SU-DHL-6 (cell line): ENCODE results near the gene CACNA1C.
"Not testable (repeated sequence)": the region's sequence is repeated elsewhere in the genome, so short reads cannot be mapped to it uniquely, and the experiment has no call there.

Experiments used
- EZH2phosphoT487 ChIP-seq: fragments of 200-600 bp; sonication (generic), shearing (Covaris generic); conservative IDR thresholded peaks from 2 replicates; pipeline ENCODE4 v1.6.1; 2018; ENCODE audit warnings: mild to moderate bottlenecking, antibody characterized with exemption, low read length, moderate library complexity, mixed read lengths
- TF ChIP-seq, protein P1 (sequence below): fragments of 200-600 bp; sonication (generic); IDR thresholded peaks from one replicate; pipeline ENCODE4 v1.5.1; 2017; ENCODE audit warnings: antibody characterized with exemption, mild to moderate bottlenecking, low read length, moderate library complexity; ENCODE audit not compliant: insufficient read depth, poor library complexity, severe bottlenecking

DNA sequence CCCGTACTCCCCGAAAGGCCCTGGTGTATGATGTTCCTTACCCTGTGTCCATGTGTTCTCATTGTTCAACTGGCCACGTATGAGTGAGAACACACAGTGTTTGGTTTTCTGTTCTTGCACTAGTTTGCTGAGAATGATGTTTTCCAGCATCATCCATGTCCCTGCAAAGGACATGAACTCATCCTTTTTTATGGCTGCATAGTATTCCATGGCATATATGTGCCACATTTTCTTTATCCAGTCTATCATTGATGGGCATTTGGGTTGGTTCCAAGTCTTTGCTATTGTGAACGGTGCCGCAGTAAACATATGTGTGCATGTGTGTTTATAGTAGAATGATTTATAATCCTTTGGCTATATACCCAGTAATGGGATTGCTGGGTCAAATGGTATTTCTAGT is 49.9 kb downstream of the CACNA1C start:
- TF ChIP-seq, protein P1, sequence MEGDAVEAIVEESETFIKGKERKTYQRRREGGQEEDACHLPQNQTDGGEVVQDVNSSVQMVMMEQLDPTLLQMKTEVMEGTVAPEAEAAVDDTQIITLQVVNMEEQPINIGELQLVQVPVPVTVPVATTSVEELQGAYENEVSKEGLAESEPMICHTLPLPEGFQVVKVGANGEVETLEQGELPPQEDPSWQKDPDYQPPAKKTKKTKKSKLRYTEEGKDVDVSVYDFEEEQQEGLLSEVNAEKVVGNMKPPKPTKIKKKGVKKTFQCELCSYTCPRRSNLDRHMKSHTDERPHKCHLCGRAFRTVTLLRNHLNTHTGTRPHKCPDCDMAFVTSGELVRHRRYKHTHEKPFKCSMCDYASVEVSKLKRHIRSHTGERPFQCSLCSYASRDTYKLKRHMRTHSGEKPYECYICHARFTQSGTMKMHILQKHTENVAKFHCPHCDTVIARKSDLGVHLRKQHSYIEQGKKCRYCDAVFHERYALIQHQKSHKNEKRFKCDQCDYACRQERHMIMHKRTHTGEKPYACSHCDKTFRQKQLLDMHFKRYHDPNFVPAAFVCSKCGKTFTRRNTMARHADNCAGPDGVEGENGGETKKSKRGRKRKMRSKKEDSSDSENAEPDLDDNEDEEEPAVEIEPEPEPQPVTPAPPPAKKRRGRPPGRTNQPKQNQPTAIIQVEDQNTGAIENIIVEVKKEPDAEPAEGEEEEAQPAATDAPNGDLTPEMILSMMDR = not testable (repeated sequence)
- not testable (repeated sequence) for TF ChIP-seq EZH2phosphoT487
